Activated CD8-positive, alpha-beta memory T cell treated with anti-CD3 and anti-CD28 coated beads, Interleukin-2, amount 50 U/mL, for 24 hours (primary cell): Measurements from ENCODE around the gene DPYD.

ENCODE experiments used
- DNase-seq: peaks from one replicate; pipeline ENCODE4 v3.0.0-alpha.2; 2020; ENCODE audit errors: extremely low read depth

The DPYD gene

DNA sequence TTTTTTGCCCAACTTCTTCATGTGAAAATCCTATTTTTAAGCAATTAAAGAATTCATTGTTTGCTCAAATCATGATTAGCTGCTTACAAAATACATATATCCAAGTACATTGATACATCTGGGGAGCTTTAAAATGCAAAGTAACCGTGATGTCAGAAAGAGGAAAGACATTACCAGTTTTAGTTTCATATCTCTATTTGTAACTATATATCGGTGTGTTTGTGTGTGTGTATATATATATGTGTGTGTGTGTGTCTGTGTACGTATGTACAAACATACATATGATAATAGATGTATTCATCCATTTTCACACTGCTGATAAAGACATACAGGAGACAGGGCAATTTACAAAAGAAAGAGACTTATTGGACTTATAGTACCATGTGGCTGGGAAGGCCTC, 310.1 kb downstream of the DPYD start:
- no peak for DNase-seq

DNA sequence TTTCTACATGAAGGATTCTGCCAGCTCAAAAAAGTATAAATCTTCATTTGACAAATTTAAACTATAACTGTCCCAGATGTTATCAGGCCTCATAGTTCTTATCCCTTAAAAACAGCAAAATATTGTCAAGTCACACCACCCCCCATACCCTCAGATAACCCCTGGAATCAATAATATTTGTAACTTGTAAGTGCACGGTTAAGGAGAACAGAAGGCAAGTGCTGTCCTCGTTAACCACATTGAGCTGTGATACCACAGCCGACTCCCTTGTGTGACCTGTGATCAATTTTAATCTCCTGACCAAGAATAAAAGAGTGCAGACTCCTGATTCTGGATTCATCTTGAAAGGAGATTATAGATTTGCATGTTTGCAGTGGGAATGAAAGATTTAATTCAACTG, 310.7 kb downstream of the DPYD start:
- DNase-seq = no peak

DNA sequence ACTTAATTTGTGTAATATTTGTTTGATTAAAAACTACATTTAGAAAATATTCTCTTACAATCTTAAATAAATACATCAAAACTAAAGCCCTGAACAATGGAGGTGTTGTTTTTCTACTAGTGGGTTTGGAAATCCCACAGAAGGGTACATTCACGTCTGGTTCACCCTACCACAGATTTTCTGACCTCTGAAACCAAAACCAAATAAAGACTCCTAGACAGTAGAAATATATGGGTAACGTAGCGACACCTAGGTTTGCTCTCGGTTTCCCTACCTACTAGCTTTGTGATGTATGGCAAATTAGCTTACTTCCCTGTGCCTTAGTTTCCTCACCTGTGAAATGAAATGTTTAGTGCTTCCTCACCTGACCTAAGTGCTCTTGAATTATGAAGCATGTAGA, 312.6 kb downstream of the DPYD start:
- no peak for DNase-seq

DNA sequence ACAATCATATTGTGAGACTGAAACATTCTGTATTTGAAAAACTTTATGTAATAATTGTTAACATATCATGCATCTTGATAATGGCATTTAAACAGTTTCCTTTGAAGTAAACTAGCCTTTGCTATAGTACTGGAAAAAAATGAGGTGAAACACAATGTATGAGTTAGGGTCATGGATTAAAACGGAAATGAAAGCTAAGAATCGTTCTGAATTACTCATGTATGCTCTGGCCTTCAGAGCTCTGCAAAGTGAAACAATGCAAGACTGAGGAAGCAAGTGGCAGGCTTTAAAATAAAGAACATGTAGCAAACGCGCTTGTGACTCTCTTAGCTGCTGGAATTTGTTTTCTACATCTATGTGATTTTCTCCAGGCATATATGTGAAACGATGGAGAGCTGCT, 317.1 kb downstream of the DPYD start:
- no peak for DNase-seq

GRCh38 chr1:97603218-97603617, 317.6 kb downstream of the DPYD start:
- DNase-seq = no peak

DNA sequence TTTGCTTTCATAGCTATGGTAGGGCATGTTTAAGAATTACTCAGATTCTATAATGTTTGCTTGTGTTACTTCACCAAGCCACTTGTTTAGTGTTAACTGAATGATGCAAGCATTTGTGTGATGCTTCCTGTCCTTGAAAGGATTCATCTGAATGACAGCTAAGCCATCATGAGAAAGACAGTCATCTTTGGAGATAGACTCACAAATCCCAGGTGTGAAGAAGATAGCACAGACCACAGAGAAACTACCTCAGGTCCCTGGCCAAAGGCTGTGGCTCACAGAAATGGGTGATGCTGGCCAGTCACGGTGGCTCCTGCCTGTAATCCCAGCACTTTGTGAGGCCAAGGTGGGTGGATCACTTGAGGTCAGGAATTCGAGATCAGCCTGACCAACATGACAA, 321.4 kb downstream of the DPYD start:
- DNase-seq = no peak

GRCh38 chr1:97593192-97593591, 327.6 kb downstream of the DPYD start:
- DNase-seq = no peak

- DNase-seq = no peak
These were observed 332.1 kb downstream of the DPYD start for GRCh38 chr1:97588772-97589171.

DNA sequence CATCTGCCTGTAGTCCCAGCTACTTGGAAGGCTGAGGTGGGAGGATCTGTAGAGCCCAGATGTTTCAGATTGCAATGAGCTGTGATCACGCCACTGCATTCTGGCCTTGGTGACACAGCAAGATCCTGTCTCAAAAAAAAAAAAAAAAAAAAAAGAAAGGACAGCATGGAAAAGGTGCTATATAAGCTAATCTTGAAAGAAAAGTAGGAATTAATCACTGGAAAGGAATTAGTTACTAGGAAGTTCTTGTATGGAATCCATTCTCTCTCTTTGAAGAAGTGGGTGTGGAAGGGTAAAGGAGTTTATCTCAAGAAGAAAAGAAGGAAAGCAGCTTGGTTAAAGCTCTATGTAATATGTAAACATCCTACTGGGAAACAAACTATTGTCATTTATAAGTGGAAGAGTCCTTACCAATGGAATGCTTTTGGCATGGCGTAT, 339.2 kb downstream of the DPYD start:
- DNase-seq = no peak

DNA sequence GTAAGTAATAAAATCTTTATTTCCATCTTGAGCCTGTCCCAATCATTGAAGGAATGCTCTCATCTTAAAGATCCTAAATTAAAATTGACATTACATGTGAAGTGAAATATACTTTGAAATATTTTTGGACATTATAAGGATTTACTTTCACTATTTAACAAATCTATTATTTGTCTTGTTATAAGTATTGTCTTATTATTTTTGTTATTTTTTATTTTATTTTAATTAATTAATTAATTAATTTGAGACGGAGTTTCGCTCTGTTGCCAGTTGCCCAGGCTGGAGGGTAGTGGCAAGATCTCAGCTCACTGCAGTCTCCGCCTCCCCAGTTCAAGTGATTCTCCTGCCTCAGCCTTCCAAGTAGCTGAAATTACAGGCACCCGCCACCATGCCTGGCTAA, 343.2 kb downstream of the DPYD start:
- no peak for DNase-seq

GRCh38 chr1:97573553-97573952, 347.3 kb downstream of the DPYD start:
- no peak for DNase-seq

DNA sequence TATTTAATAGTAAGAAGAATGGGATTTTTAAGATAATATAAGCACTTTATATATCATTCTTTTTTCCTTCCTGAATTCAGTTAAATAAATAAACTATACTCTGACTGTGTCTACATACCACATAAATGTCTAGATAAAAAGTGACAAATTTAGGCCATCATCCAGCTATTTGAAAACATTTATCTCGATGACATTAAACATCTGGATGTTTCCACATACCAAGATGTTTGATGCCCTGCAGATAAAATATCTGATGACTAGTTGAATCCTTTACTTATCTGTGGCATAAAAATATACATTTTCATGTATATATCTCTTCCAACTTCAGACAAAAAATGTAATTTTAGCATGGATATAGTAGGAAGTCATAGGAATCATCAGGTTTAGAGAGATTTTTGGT, 348.3 kb downstream of the DPYD start:
- no peak for DNase-seq

DNA sequence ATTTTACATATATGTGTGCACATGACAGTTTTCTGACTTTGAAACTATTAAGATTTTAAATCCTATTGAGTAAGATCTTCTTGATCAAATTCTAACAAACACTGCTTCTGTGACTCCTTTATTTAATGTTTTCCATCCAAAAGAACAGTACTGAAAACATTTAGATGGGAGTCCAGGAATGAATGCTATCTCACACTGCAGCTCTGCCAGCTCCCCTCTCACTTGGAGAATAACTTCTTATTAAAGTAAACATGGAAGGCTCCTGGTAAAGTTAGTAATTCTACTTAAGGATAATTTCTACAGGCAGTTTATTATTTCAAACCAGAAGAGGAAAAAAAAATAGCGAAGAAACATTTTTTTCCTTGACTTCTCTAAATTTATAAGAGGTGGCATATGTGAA, 349.1 kb downstream of the DPYD start:
- no peak for DNase-seq

DNA sequence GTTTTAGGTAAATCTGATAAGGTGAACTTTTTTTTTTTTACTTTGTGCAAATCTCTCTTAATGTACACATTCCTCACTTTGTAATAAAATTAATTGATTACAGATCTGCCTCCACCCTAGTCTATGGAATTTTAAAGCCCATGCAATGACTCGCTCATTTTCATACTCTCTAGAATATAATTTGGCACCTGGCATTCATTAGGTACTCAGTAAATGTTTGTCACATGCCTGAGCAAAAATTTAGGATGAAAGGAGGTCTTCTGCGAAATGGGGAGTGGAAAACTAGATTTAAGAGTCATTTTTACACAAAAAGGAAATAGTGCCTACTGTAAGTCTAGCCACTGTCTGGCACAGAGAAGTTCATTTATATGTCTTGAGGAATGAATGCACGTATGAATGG, 350.1 kb downstream of the DPYD start:
- DNase-seq = no peak

GRCh38 chr1:97567000-97567749, 353.7 kb downstream of the DPYD start:
- DNase-seq = no peak

DNA sequence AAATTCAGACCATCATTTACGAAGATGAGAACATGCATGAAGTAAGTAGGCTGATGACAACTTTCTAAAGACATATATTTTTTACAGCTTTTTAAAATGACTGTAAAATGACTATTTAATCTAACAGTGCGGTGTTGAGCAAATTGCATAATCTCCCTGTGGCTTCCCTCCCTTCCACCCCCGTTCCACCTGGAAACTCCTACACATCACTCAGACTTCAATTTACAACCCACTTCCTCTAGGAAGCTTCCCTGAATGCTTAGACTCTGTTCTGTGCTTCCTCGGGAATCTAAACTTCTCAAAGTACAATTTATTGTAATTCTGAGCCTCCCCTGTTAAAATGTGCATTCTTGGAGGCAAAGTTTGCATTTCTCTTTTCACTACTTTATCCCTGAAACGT, 354.9 kb downstream of the DPYD start:
- no peak for DNase-seq

GRCh38 chr1:97563926-97564325, 356.9 kb downstream of the DPYD start:
- DNase-seq = no peak

- no peak for DNase-seq
These were observed 358.8 kb downstream of the DPYD start for GRCh38 chr1:97562081-97562480.

- no peak for DNase-seq
These were observed 360.1 kb downstream of the DPYD start for GRCh38 chr1:97560714-97561113.

DNA sequence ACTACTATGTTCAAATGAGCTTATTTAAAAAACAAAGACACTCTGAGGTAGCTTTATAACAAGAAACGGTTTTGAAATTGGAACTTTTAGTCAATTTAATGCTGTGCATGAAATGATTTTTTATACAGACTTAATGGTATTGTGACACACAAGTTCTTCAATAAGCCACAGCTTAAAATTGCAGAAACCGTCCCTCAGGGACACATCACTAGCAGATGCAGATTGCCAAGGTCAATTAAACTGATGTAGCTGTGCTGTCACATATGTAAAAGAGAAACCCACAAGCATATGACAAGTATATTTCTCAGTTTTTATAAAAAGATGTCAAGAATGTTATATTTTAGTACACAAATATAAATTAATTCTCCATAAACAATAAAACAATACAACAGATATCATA, 366.9 kb downstream of the DPYD start:
- no peak for DNase-seq

- DNase-seq = no peak
These were observed 369.7 kb downstream of the DPYD start for GRCh38 chr1:97551113-97551512.

DNA sequence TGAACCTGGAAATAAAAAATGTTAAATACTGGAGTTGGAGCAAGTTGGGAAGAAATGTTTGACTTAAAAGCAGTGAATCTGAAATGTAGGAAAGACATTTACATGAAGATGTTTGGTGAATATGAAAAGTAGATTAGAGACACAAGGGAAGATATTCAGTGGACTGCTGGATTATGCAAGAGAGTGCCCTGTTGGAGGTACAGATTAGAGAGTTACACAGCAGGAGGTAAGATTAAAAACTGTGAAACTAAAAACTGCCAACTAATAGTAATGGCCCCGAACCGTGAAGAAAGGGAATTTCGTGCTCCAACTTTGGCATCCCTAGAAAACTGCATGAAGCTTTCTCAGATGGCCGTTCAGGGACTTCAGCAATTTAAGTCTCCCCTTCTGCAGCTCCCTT, 375.4 kb downstream of the DPYD start:
- DNase-seq = no peak

GRCh38 chr1:97540346-97540888, 380.4 kb downstream of the DPYD start:
- no peak for DNase-seq

- no peak for DNase-seq
These were observed 382.7 kb downstream of the DPYD start for GRCh38 chr1:97538113-97538512.
